Smooth muscle cell of the brain vasculature (primary cell): Measurements from ENCODE around the gene MPP1.

ENCODE experiments used
- DNase-seq: peaks from one replicate; pipeline ENCODE4 v3.0.0-alpha.2; 2012; ENCODE audit warnings: low read depth, low spot score

The MPP1 gene

DNA sequence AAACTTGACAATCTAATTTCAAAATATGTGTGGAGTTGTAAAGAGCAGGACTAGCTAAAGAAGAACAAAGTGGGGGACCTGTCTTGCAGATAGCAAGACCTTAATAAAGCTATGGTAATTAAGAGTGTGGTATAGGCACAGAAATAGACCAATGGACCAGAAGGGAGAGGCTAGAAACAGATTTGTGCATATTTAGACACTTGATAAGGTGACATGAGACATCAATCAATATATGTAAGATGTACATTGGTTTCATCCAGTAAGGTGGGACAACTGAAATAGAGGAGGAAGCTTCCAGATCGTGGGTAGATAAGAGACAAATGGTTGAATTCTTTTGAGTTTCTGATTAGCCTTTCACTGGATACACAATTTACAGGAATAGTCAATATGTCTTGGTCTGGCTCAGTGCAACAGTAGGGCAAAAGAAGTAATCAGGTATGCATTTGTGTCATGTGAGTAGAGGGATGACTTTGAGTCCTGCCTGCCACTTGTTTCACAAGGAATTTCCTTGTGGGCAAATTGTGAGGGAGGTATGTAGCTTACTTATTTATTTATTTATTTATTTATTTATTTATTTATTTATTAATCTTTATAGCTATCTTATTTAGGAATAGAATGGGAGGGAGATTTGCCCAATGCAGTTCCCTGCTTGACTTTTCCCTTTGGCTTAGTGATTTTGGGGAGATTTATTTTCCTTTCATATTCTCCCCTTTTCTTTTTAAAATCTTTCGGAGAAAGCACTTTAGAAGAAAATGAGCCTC is 7.2 kb upstream of the MPP1 start:
- DNase-seq: no peak

DNA sequence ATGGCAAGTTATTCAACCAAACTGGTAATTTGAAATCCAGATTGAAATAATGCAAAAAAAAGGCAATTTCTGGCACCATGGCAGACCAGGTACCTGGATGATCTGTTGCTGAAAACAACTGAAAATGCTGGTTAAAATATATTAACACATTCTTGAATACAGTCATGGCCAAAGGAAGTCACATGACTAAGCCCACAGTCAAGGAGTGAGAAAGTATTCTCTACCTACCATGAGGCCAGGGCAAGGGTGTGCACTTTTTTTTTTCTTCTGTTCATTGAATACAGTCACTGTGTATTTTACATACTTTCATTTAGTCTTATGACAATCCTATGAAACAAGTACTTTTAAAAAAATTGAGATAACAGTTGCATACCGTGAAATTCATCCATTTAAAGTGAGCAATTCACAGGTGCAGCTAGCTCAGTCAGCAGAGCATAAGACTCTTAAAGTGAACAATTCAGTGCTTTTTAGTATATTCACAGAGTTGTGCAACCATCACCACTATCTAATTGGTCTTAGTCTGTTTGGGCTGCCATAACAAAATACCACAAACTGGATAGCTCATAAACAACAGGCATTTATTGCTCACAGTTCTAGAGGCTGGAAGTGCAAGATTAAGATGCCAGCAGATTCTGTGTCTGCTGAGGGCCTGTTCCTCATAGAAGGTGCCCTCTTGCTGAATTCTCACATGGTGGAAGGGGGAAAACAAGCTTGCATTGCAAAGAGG is 4.8 kb upstream of the MPP1 start:
- DNase-seq: no peak

DNA sequence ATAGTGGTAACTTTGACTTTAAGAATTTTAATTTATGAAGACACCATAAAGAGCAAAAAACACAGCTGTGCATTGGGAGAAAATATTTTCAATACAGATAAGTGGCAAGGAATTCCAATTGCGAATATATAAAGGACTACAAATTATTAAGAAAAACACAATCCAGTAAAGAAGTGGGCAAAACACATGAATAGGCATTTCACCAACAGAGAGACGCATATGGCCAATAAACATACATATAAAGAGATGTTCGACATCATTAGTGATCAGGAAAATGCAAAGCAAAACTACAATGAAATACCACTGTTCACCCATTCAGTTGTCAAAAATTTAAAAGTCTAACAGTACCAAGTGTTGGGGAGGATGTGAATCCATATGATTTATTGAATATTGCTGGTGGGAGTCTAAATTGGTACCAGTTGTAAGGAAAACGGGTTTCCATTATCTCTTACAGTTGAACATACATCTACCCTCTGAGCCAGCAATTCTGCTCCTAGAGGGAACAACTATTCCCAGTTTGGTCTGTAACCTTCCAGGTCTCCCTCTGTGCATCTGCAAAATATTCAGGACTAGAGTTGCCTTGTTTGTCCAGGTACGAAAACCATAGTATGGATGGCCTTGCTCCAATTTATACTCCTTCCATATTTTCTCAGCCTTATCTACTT is 1.7 kb upstream of the MPP1 start:
- DNase-seq: no peak

DNA sequence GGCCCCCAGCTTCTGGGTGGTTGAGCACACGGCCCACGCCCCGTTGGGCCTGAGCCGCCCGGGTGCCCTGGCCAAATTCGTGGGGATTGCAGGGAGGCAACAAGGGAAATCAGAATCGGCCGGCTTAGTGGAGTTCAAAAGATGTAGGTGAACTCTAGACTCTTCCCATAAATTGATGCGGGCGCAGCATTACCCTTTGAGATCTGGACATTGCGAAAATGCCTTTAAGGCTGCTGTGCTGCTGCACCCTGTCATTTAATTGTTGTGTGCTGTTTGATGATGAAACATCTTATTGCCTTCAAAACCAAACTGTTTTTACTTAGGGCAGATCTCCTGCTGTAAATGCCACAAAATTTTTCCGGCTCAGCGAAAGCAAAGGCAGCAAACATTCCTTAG is 409 bp upstream of the MPP1 start:
- DNase-seq: no peak

DNA sequence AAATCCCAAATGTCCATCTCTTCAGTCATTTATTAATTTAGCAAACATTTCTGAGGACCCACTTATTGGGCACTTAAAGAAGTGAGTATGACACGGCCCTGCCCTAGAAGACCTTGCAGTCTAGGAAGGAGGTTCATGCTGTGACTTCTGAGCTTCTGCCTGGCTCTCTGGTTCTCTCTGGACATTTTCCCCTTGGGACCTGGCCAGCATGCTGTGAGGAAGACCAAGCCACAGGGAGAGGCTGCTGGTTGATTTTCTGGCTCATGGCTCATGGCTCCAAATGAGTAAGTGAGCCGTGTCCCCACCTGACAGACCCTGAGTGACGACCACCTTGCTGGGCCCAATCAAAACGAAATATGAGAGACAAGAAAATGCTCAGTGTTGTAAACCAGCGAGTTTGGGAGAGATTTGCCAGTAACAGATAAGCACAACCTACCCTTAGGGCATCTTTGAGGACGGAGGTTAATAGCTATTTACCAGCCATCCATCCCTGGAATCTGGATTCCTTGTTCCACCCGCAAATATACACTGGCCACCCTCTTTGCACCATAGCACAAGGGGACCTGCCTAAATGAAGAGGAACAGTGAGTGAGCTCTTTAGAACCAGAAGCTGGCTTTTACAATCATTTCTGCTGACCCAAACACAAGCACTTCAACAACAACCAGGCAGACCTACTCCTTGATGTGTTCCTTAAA is 876 bp downstream of the MPP1 start:
- no peak for DNase-seq

DNA sequence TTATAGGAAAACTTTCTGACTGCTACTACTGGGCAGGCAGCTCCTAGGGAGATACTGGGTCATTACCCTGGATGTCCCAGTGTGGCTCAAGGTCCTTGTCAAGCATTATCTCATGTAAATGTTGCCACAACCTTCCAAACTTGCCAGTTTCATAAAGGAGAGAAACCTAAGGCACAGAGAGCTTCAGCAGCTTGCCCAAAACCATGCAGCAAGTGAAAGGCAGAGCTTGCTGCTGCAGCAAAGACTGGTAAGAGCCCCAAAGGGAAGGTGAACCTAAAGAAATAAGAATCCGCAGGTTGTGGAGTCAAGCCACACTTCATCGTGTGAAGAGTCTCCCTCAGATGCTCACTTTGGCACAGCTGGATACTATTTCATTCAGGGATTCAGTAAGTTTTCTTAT is 2.3 kb downstream of the MPP1 start:
- DNase-seq: no peak

DNA sequence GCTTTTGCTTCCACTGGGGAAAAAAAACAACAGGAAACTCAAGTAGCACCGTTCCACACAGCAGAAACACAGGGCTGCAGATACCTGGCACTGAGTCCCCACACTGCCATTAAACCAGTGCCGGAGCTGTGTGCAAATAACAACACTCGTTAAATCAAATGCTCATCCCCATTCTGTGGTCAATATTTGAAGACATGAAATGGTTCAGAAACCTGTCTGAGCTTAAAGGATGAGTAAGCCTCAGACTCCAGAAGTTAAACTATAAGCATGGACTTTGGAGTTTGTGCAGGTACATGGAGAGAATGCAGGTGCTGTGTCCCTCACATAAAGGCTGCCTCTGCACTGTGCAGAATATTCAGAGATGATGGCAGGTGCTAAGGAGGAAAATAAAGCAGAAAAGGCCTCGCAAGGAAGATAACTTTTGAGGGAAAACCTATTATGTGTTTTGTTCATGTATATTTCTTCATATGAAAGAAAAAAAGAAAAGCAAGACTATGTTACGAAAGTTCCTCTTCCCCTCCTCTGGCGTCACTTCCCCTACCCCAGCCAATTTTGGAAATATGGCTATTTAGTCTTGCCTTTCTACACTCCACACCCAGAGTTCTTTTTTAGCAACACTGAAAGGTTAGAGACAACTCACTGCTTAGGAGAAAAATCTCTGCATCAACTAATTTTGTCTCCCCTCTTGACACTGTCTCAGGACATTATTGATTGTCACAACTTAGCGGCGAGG is 4.6 kb downstream of the MPP1 start:
- no peak for DNase-seq

DNA sequence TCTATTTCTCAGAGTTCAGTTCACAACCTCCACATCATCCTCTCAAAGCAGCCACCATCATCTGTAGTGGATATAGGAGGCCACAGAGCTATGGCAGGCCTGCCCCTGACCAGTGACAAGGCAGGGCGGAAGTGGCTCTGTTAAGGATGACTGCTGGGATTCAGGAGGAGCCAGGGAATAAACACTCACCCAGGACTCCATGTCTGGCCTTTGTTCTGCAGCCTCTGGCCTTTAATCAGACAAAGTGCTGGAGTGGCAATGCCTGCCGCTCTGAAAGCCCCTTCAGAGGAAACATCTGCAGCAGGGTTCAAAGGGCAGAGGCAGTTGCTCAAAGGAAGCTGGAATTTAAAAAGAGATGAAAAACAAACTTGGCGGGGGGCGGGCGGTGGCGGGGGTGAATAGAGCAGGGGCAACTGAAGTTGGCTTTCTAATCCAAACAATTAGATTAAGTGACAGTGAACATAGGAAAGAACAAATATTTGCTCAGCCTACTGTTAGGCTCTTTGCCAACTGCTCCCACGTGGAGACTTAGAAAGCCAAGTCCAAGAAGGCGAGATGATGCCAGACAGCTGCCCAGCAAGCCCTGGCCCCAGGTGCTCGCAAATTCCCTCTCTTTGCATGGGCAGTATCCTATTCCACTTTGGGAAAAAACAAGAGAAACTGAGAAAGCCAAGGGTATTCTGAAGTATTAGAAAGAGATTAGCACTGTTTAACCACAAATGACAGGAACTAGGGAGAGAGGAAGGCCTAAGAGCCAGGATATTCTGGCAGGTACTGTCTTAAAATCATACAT is 5.5 kb downstream of the MPP1 start:
- peak; percentile 32 for DNase-seq

DNA sequence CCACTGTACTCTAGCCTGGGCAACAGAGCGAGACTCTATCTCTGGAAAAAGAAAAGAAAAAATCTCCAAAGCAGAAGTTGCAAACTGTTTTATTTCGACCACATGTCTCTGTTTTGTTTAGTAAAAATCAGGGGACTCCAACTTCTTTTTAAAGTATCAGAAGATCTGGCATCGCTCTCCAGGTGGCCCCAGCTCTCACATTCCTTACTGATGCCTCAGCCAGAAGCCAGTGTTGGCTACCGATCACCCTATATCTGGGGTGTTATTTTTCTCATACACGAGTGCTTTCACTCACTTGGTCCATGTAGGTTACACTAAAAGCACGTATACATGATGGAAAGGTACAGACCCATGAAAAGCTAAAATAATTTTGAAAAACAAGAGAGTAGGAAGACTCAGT is 8.3 kb downstream of the MPP1 start:
- no peak for DNase-seq

DNA sequence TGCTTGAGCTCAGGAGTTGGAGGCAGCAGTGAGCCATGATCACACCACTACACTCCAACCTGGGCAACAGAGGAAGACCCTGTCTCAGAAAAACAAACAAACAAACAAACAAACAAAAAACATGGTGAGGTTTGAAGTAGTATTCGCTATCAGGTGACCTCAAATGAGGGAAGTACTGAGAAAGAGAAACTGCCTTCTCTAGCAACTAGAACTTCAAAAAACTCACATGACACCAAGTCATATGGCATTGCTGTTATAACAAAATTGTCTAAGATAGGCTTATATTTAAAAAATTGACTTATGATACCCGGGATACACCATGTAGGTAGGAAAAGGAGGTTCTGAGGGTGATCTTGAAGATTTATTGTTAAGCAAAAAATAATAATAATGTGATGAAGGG is 10.3 kb downstream of the MPP1 start:
- DNase-seq: no peak

DNA sequence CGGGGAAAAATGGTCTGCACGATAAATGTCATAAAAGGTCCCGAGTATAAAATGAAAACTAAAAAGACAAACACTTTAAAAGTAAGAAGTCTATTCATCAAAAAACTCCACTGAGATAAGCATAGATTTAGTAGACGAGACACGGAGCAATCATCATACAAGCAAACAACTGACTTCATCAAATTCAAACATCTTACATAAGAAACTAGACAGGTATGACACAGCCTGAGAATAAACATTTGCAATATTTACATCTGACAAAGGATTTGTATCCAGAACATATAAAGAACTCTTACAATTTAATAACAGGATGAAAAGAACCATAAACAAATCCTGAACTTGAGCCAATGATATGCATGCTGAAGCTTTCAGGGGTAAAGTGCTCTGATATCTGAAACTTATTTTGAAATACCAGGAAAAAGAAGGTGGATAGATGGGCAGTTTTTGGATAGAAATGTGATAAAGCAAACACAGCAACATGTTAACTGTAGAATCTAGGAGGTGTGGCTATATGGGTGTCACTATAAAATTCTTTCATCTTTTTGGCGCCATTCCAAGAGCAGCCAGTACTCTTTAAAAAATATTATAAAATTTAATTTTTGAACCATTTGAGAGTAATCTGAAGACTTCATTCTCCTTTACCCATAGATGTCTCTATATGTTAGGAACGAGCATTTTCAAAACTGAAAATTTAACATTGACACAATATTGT is 12.0 kb downstream of the MPP1 start:
- DNase-seq: no peak

DNA sequence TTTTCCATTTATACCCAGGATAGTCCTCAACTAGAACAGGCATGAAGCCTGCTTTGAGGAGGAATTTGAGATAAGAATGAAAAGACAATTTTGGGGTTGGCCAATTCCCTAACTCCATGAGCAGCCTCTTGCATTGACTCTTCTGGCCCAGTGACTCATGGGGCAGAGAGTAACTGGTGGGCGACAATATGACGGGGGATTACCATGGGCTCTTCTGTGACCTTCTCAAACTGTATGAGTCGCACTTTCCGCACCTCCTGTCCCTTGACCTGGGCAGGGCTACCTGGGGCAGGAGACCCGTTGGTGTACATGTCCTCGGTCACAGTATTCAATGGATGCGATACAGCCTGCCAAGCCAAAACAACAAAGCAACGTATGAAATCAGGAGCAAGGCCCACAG is 13.3 kb downstream of the MPP1 start:
- DNase-seq: no peak

DNA sequence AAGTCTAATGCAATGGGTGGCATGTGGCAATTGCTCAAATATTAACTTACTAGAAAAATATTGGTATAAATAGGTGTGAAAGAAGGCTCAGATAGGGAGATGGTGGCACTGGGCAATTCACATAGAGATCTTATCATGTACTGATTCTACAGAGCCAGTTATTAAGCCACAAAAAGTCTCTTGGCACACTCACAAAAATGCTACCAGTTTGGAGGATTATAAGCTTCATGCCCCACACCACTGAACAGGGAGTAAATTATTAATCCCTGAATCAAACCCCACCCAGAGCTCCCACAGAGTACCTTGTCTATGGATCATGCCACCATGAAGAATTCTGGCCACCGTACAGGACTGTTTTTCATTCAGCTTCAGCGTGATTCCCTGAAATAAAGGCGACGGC is 13.8 kb downstream of the MPP1 start:
- DNase-seq: no peak

DNA sequence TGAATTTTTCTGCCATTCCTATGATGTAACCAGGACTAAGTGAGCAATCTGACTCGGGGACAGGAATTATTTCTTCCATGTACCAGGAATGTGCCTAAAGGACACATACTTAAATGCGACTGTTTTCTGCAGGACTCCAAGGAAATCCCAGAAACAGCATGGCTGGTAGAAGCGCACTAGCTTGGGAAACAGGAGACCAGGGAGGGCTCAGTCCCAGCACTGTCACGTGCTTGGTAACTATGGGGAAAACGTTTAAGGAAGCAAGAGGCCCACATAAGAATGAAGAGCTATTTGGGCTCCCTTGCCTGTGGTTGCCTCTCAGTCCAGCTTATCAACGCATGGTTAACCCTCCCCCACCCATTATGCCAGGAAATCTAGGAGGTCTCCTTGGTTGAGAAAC is 19.6 kb downstream of the MPP1 start:
- no peak for DNase-seq

DNA sequence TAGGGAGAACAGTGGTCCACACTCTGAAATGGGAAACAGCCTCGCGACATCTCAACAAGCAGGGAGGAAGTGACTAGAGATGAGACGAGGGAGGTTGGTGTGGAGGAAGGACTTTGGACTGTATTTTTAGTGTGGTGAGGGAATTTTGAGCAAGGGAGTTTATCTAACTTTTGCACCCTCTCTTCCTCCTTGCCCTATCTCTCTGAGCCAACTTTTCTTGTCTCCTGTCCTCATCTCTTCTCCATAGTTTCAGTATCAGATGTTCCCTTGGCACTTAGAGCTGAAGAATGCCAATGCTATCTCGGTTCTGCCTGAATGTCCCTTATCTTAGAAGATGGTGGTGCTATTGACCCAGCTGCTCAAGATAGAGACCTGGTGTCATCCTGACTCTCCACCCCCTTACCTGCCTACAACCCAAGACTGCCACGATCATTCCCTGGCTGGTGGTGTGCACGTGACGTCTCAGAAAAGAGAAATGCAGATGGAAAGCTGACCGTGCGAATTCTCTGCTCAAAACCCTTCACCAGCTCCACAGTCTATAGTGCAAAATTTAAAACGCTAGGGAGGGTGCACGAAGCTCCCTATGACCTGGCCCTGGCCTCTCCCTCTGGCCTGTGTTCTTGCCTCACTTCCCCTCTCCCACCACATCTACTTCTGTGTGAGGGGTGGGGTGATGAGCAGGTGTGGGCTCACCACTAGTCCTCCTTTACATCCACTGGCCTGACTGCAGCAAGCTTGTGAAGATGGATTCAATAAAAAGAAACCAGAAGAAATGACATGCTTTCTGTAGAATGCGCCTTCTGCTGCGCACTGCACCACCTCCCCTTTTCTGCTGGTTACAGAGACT is 20.9 kb downstream of the MPP1 start:
- no peak for DNase-seq

DNA sequence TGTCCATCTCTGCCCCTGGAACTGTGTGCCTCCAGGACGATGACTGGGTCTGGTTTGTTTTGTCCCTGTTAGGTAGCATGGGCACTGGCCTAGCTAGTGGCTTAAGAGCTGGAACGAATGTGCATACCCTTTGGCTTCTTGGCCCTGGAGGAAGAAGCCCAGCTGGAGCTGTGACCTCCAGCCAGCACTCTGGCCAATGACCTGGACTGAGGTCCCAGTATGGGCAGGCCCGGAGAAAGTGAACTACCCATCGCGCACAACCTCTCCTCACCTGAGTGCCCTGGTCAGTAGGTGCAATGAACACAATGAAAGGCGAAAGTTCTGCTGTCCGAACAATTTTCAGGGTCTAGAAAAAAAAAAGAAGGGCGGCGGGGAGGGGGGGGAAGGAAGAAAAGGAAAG is 24.3 kb downstream of the MPP1 start:
- no peak for DNase-seq

DNA sequence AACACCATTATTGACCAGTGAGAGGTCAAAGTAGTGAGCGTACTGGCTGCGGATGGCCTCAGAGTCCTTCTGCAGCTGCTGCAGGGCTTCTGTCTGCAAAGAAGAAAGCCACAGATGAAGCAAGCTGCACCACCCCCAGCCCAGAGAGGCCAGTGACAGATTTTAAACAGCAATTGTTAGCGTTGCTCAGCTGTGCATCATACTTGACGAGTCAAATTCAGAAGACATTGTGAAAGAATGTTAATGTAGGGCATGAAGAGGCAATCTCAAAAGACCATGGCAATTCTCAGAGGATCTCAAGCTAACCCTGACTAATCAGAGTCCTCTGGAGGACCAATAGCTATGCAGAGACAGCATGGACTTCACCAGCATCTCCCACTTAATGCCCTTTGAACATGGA is 26.0 kb downstream of the MPP1 start:
- DNase-seq: no peak

DNA sequence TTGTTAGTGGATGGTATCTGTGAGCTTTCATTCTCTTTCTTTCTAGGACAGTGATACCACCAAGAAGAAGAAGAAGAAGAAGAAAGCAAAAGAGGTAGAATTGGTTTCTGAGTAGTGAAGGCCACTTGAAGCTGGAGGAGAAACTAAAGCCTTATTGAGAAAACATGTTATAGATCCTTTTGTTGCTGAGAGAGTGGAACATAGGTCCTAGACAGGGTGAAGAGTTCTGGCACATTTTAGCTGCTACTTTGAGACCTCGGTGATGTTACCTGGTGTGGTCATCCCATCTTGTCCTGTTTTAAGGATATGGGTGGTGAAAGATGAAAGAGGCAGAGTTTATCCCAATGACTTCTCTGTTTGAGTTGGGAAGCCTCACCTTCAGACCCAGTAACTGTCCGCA is 28.5 kb downstream of the MPP1 start:
- DNase-seq: no peak
